GM04504 (cell line): ENCODE results near the gene ZNF507.
"Not testable (repeated sequence)": the region's sequence is repeated elsewhere in the genome, so short reads cannot be mapped to it uniquely, and the experiment has no call there.

Experiments
- DNase-seq: peaks from one replicate; pipeline ENCODE4 v3.0.0-alpha.2; 2012; ENCODE audit warnings: low read depth

Gene ZNF507

GRCh38 chr19:32415246-32415645 is 69.8 kb downstream of the ZNF507 start:
- DNase-seq = no peak

- DNase-seq = no peak
Observed at GRCh38 chr19:32415669-32416068, 70.3 kb downstream of the ZNF507 start.

DNA sequence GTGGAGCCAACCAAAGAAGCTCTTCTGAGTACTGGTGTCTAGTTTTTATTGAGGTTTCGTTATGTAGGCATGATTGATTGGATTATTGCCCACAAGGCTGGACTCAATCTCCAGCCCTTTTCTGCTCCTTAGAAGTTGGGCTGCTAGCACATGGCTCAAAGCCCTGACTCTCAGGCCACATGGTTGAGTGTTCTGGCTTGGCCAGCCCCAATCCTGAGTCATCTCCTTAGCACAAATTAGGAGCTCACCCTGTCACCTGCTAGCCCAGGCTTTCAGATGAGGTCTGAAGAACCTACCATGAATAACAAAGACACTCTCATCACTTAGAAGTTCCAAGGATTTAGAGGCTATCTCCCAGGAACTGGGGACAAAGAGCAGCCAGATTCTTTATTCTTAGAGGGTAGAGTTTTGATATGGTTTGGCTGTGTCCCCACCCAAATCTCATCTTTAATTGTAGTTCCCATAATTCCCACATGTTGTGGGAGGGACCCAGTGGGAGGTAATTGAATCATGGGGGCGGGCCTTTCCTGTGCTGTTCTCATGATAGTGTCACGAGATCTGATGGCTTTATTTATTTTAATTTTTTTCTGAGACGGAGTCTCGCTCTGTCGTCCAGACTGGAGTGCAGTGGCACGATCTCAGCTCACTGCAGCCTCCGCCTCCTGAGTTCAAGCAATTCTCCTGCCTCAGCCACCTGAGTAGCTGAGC is 71.5 kb downstream of the ZNF507 start:
- DNase-seq = peak; percentile 24

- no peak for DNase-seq
Observed at GRCh38 chr19:32418155-32418554, 72.7 kb downstream of the ZNF507 start.

DNA sequence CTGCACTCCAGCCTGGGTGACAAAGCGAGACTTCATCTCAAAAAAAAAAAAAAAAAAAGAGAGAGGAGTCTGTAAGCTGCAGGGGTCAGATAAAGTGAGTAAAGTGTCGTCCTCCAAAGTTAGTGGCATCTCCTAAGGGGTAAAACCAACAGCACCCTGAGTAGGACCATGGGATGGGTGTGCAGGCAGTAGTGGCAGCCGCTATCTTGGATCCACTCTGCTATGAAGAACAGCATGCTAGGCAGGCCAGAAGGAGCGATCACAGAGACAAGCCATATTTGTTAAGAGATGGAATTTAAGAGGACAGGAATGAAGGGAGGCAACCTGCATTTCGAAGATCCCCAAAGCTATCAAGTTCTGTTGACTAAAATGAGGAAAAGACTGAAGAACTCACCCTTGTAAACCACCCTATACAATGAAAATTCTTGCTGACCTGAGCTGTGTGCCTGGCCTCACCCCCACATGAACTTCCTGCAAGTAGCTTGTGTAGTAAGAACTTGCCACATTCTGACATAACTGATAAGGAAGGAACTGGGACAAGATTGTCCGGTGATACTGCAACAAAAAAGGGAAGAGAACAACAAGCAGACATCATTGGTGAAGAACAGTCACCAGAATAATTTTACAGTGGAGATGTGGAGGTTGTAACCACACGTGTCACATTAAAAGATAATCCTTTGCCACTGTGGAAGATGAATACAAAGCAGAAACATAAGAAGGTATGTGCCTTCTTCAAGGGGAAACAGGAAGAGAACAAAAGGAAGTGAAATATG is 76.4 kb downstream of the ZNF507 start:
- no peak for DNase-seq

- no peak for DNase-seq
Observed at GRCh38 chr19:32422435-32422834, 77.0 kb downstream of the ZNF507 start.

DNA sequence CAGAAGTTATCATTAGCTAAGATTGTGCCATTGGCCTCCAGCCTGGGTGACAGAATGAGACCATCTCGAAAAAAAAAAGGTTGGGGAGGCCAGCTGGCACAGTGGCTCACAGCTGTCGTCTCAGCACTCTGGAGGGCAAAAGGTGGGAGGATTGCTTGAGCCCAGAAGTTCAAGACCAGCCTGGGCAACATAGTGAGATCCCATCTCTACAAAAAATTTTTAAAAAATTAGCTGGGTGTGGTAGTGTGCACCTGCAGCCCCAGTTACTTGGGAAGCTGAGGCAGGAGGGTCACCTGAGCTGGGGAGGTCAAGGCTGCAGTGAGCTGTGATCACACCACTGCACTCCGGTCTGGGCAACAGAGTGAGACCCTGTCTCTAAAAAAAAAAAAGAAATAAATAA is 78.5 kb downstream of the ZNF507 start:
- not testable (repeated sequence) for DNase-seq

- DNase-seq = no peak
Observed at GRCh38 chr19:32427536-32427935, 82.1 kb downstream of the ZNF507 start.

GRCh38 chr19:32436692-32437091 is 91.3 kb downstream of the ZNF507 start:
- no peak for DNase-seq

DNA sequence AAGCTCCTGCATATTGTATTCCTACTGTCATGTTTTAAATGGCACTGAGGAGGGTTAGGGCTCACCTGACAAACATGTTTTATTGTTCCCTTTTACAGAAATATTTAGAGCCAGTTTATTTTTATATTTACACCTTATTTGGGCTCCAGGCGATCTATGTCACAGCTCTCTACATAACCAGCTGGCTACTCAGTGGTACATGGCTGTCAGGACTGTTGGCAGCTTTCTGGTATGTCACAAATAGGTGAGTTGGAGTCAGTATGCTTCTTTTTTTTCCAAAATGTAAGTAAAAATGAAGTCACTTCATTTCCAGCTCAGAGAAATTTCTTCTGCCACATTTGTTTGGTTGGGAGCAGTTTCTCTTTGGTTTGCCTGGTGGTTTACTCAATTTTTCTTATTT is 91.7 kb downstream of the ZNF507 start:
- DNase-seq = no peak
